Measurements from ENCODE around the gene SLC39A9.
"Not testable (repeated sequence)": the region's sequence is repeated elsewhere in the genome, so short reads cannot be mapped to it uniquely, and the experiment has no call there.

SLC39A9 gene

DNA sequence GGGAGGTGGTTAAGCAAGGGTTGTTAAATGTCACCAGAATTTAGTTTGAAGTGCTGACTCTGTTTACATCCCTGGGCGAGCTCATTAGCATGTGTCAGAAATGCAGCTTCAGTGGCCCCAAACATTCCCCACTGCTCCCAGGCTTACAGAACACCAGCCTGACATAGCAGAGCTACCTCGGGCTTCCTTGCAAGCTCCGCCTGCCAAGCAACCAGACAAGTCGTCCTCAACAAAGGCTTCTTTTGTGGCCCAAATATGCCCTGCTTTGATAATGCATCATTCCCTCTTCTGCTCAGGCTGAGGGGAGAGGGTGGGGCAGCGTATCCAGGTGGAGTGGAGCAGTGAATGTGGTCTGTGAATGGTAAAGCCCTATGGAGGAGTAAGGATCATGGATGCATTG is 28.4 kb upstream of the SLC39A9 start:
- DNase-seq: no peak

DNA sequence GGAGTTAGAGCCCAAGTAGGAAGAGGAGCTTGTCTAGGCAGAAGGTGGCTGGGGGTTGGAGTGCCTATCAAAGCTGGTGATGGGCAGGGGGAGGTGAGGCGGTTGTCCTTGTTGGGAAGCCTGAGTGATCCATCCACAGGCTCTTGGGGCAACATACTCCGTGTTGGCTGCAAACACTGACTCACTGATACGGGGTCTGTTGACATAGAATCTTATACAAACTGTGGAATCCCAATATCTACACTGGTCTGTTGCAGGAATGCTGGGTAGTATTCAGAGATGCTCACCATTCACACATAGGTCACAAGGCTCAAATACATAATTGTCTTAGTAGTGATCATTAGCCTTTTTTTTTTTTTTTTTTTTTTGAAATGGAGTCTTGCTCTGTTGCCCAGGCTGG is 26.3 kb upstream of the SLC39A9 start:
- no peak for DNase-seq

DNA sequence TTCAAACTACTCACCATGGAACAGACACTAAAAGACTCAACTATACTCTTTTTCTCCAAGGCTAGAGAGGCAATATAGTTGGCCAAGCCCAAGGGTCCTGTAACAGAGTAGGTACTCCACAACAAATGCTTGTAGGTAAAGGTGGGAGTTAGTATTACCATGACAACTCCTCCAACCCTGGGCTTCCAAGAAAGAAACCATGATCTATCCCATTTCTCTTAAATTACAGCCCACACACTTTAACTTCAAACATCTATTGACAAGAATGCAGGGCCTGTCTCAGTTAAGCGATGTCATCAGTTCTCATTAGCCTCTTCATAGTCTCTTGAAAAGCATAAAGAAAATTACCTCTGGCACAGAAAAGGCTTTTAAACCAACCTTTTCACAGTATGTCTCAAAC is 25.4 kb upstream of the SLC39A9 start:
- DNase-seq: no peak

DNA sequence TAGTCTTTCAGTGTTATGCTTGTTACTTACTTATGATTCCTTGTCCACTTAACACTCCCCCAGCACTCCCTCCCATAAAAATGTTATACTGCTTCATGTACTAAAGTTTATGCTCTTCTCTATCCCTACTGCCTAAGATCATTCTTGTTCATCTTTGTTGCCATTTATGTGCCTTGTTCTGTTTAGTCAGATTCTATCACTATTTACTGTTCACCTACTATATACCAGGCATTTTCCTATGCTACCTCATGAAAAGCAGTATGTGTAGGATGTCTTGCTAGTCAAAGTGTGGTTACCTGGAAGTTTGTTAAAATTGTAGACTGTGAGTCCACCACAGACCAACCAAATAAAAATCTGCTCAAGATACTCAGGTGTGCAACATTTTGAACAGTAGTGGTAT is 24.3 kb upstream of the SLC39A9 start:
- no peak for DNase-seq

DNA sequence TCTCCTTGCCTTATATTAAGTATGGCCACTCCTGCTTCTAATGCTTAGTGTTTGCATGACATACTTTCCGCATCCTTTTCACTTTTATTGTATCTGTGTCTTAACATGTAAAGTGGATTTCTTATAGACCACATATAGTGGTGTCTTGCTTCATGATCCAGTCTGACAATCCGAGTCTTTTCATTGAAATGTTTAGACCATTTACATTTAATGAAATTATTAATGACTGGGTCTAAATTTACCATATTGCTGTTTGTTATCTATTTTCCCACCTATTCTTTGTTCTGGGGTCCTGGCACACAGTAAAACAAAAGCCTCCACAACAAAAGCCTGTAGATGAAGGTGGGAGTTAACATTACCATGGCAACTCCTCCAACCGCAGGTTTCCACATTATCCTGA is 23.3 kb upstream of the SLC39A9 start:
- DNase-seq: no peak

DNA sequence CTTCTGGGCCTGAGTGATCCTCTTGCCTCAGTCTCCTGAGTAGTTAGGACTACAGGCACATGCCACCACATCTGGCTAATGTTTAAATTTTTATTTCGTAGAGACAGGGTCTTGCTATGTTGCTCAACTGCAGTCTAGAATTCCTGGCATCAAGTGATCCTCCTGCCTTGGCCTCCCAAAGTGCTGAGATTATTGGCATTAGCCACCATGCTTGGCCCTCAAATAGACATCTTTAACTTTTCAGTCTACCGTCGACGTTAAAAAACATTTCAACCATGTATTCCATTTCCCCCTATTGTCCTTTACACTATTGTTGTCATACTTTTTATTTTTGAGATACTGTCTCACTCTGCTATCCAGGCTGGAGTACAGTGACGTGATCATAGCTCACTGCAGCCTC is 22.8 kb upstream of the SLC39A9 start:
- no peak for DNase-seq

DNA sequence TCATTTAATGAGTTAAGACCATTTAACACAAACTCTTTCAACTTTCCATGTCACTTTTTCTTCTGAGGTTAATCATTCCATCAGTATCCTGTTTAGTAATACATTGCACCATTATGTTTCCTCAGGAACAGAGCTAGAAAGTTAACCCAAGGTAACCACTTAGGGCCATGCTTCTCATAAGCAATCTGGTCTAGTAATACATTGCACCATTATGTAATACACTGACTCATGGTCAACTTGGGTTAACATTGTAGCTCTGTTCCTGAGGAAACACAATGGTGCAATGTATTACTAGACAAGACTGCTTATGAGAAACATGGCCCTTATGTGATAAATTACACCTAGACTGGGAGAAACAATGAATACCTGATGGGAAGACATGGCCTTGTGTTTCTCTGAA is 22.1 kb upstream of the SLC39A9 start:
- no peak for DNase-seq

DNA sequence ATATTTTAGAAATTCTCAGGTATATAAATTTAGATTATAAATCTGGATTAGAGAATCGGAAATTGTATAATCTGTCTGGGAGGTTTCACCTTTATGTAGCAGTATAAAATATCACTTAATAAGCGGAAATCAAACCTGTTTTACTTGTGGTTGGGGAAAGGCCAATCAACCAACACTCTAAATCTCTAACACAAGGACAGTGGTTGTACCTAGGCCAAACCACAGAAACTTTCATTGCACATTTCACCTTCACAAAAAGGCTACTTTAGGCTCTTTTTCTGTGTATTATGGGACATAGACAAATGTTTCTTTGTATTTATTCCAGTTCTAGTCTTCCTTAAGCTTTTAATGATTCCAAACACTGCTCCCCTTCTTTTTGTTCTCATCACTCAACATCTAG is 20.2 kb upstream of the SLC39A9 start:
- no peak for DNase-seq

DNA sequence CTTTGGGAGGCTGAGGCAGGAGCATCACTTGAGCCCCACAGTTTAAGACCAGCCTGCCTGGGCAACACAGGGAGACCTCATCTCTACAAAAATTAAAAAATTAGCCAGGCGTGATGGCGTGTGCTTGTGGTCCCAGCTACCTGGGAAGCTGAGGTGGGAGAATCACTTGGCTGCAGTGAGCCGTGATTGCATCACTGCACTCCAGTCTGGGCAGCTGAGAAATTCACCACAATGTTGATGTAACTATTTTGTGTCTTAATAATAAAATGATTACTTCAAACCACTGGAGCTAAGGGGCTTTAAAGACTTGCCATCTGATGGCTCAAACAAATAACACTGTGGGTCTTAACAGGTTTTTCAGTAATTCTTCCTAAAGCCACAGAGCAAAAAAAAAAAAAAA is 11.2 kb upstream of the SLC39A9 start:
- no peak for DNase-seq

DNA sequence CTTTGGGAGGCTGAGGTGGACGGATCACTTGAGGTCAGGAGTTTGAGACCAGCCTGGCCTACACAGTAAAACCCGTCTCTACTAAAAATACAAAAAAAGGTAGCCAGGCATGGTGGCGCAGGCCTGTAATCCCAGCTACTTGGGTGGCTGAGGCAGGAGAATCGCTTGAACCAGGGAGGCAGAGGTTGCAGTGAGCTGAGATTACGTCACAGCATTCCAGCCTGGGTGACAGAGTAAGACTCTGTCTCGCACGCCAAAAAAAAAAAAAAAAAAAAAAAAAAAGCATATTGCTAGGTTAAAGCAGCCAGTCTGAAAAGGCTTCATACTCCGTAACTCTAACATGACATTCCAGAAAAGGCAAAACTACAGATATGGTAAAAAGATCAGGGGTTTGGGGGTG is 7.1 kb upstream of the SLC39A9 start:
- not testable (repeated sequence) for DNase-seq

DNA sequence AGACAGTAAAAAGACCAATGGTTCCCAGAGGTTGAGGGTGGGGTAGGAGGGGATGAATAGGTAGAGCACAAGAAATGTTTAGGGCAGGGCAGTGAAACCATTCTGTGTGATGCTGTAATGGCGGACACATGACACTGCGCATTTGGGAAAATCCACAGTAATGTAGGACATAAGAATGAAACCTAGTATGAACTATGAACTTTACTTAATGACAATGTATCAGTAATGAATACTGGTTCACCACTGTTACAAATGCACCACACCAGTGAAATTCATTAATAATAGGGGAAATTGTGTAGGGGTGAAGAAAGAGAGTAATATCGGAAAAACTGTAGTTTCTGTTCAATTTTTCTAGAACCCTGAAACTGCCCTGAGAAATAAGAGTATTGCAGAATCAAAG is 6.0 kb upstream of the SLC39A9 start:
- no peak for DNase-seq

DNA sequence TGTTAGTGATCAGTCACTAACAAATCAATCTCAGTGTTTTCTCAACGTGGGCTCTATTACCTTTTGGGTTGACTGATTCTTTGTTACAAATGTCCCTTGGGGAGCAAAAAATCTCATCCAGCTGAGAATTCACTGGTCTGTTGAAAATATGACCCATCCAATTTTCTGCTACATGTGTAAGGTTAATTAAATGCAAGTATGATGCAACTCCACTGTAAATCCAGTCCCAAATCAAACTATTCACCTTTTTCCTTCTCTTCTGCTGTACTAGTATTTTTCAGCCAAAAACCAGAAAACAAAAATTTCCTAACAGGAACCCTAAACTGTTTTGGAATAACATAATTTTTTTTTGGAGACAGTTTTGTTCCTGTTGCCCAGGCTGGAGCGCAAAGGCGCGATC is 2.6 kb upstream of the SLC39A9 start:
- no peak for DNase-seq

DNA sequence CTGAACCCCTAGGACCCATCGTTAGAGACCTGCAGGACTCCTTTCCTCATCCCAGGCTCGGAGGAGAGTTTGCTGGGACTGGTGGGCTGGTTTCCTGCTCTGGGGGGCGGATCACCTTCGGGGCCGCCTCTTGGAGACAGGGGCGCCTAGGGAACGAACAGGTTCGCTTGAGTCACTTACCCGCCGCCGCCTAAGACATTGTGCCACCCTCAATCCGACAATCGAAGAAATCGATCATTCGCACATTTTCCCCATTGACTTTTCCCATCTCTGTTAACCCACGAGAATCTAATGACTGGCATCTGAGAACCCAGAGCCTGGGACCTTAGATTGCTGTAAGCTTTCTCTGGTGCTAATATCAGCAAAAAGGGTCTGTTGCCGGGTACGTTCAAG is 322 bp downstream of the SLC39A9 start:
- DNase-seq: no peak

DNA sequence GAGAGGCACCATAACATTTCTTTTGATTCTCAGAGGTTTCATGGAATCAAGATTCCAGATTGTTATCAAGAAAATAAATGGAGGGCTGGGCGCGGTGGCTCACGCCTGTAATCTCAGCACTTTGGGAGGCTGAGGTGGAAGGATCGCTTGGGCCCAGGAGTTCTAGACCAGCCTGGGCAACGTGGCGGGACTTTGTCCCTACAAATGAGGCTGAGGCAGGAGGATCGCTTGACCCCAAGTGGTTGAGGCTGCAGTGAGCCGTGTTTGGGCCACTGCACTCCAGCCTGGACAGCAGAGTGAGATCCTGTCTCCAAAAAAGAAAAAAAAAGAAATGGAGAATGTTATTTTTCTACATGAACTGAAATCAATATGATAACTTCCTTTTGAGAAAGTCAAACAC is 1.3 kb downstream of the SLC39A9 start:
- DNase-seq: no peak

DNA sequence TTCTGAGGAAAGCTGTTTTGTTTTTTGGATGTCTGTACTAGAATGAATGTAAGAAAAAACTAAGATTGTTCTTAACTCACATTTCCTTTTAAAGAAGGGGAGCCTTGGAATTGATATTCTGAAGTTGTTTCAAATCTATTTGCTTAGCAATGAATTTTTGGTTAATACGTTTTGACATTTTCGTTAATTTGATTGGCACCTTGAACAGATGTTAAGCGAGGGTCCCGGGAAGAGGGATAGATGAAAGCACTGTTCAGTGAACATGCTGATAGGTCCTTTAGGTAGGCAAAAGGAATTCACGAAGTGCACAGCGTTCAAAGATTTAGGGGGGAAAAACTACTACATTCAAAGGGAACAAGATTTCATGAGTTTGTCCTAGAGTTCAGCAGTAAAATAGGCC is 1.7 kb downstream of the SLC39A9 start:
- DNase-seq: no peak

DNA sequence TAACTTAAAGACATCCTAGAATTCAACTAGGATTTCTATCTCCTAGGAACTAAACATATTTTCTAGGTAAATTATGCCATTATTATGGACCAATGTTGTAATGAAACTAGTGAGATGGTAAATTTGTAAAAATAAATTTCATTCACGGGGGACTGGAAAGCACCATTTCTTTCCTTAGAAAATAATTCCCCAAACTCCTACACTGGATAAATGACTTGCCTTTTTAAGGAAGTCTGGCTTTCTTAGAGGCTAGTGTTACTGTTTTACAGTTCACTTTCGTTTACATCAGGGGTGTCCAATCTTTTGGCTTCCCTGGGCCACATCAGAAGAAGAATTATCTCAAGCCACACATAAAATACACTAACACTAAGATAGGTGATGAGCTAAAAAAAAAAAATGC is 3.3 kb downstream of the SLC39A9 start:
- DNase-seq: no peak

DNA sequence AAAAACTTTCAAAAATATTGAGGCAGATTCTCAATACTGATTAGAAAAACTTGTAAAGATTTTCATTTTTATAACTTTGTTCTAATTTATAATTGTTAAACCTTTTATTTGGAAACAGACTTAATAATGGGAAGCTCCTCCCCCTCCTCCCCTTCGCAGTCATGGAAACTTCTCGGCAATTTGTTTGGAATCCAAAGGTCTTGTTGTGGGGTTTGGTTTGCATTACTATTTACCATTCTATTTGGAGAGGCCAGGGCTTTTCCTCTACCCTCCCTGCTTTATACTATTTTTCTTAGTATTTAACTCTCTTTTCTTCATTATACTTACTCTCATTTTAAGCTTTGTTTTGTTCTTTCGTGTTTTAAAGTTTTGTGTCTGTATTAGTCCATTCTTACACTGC is 6.0 kb downstream of the SLC39A9 start:
- DNase-seq: no peak

DNA sequence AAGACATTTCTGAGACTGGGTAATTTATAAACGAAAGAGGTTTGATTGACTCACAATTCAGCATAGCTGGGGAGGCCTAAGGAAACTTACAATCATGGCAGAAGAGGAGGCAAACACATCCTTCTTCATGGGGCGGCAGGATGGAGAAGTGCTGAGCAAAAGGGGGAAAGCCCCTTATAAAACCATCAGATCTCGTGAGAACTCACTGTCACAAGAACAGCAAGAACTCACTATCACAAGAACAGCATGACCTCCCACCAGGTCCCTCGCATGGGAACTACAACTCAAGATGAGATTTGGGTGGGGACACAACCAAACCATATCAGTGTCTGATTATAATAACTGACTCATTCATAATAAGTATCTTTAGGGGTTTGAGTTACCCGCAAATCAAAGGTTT is 6.4 kb downstream of the SLC39A9 start:
- DNase-seq: no peak

DNA sequence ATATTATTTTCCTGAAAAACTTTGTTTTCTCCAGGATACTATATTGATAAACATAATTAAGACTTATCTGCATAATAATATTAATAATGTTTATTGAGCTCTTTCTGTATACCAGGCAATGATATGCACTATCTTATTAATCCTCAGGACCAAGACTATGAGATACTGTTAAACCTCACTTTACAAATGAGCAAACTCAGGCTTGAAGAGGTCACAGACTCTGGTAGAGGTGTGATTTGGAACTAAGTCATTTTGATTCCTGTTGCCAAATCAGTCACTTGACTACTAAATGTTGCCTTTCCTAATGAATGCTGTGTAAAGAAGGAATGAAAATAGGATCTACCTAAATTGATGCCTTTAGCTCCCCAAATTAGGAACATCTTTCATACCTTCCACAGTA is 7.3 kb downstream of the SLC39A9 start:
- no peak for DNase-seq

DNA sequence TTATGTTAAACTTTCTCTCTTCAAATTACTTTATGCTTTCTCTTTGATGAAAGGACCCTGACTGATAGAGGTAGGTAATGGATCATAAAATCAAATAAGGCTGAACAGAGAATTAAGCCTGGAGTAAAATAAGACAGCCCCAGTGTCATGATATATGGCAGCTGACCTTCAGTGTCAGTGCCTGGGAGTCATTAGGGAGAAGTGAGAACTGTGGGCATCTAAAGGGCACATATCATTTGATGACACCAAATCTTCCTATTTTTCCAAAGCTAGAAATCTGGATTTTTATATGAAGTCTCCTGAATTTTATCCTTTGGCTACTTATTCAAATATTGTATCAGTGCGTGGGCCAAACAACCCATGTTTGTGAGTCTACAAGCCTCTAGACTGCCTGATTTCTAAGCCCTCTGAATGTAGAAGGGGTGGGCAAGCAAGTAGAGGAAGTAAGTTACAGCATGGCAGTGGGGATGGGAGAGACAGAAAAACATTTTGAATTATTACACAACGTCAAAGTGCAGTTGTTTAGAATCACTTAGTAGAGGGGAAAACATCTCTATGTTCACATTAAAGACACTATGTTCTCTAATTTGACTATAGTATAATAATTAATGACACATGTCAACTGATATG is 10.0 kb downstream of the SLC39A9 start:
- DNase-seq: no peak

DNA sequence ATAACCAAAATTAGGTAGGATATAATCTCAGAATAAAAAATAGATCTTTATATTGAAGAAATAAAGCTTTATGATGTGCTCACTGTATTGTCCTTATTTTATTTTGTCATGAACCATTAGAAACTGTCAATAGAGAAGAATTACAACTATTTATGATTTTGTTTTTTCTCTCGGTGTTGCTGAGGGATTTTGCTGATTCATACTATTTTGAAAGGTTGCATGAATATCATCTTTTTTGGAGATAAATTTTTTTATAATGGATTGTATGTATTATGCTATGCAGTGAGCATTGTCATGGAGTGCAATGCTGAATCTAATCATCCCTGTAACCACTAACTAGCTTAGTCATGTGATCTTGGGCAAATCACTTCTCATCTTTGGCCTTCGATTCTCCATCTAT is 15.0 kb downstream of the SLC39A9 start:
- no peak for DNase-seq

DNA sequence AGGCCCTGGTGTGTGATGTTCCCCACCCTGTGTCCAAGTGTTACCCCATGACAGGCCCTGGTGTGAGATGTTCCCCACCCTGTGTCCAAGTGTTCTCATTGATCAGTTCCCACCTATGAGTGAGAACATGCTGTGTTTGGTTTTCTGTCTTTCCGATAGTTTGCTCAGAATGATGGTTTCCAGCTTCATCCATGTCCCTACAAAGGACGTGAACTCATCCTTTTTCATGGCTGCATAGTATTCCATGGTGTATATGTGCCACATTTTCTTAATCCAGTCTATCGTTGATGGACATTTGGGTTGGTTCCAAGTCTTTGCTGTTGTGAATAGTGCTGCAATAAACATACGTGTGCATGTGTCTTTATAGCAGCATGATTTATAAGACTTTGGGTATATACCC is 17.6 kb downstream of the SLC39A9 start:
- DNase-seq: not testable (repeated sequence)

DNA sequence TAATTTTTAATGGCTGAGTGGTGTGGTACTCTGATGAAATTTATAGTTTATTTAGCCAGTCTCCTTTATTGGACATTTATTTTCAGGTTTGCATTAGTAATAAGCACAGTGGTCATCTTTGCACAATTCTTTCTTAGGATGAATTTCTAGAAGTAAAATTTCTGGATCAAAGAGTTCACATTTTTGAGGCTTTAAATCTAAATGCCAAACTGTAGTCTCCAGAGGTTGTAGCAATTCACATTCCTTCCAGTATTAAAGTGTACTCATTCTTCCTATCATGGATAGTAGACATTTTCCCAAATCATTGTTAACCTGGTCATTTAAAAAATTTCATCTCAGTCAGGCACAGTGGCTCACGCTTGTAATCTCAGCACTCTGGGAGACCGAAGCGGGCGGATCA is 24.8 kb downstream of the SLC39A9 start:
- no peak for DNase-seq

DNA sequence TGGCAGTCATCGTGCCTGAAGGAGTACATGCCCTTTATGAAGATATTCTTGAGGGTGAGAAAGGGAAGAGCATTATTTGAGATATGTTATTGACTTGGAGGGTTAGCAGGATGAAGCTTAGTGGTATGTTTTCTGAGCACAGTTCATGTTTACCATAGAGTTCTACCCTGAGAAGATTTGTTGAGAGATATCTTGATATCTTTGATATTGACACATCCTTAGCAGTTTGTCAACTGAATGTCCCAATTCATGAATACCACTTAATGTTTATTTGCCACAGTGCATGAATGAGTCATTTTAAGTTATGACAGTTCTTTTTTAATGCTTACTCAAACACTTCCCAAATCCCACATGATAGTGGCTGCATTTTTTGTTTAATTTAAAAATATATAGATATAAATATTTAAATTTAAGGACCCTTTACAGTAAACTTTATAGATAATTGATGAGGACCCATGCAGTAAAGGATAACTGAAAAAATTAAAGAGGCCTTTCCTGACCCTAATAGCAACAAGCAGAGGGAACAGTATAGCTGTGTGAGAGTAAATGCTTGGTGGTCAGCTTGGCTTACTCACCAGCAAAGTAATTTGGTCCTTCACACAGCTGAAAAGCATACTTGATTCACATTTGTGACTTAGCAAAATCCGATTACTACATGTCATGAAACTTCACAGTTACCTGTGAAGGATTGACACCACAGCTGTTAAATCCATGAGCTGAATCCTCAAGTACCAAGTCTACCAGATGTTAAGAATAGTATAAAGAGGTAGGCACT is 25.8 kb downstream of the SLC39A9 start:
- no peak for DNase-seq

DNA sequence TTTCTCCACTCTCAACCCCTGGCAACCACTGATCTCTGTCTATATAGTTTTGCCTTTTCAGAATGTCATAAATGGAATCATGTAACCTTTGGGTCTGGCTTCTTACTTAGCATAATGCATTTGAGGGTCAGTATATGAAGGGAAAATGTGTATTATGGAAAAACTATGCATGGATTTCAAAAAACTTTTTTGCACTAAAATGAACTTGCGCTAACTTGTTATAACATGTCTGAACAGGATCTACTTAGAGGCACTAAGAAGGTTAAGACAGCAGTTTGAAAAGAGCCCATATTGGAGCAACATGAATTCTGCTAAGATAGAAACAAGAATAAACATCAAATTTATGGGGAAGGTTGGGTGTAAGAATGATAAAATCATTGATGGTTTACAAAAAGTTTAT is 29.1 kb downstream of the SLC39A9 start:
- no peak for DNase-seq

All from left hindlimb (tissue), 1 donor.